ENCODE results near the gene POLD2.

Gene POLD2

DNA sequence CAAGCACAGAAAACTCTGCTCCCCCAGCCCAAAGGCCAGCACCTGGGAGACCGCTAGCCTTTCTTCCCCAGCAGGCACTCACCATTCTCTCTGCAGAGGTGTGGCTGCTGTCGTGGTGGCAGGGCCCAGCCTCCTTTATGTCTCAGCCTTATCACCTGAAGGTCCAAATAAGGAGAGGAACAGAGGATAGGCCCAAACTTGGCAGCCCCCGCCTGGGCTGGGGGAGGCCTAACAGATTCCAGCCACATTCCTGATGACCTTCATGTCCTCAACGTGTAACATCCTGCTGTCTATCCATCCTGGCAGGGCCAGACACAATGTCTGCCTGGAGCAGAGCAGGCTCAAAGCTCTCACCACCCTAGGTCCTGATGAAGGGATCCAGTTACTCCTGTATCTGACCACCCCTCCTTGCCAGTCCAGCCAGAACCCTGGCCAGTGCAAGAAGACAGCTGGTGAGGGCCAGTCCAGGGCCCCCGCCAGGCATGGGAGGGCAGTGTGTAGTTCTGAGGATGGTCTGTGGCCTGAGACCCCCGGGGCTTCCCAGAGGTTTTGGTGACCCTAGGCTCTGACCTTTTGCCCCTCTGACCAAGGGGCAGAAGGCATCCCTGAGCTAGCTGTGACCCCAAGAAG, 18.0 kb upstream of the POLD2 start, which contains the start of gene MYL7:
Gene MYL7, minus strand, starts transcription at position 112 of the 630 bp plus-strand sequence. Its CDS starts 27 bp downstream, at position 85.
- no peak for DNase-seq (ENCODE audit: low read depth)

DNA sequence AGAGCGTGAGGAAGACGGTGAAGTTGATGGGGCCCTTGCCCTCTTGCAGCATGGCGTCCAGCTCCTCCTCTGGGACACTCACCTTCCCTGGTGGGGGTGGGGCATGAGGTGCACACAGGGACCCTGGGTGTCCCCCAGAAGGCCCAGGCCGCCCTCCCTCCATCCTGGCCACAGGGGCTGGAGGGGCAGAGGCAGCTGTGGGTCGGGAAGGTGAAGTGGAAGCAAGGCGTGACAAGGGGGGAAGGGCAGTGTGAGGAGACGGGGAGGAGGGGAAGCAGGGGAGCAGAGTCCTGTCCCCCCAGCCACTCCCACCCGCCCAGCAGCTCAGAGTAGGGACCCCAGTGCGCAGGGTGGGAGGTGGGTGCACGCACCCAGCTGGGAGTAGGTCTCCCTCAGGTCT, 17.0 kb upstream of the POLD2 start:
- no peak overlapping the region for H3K4me3 ChIP-seq (ENCODE audit: low read depth, low read length)
- TF ChIP-seq, protein P1, sequence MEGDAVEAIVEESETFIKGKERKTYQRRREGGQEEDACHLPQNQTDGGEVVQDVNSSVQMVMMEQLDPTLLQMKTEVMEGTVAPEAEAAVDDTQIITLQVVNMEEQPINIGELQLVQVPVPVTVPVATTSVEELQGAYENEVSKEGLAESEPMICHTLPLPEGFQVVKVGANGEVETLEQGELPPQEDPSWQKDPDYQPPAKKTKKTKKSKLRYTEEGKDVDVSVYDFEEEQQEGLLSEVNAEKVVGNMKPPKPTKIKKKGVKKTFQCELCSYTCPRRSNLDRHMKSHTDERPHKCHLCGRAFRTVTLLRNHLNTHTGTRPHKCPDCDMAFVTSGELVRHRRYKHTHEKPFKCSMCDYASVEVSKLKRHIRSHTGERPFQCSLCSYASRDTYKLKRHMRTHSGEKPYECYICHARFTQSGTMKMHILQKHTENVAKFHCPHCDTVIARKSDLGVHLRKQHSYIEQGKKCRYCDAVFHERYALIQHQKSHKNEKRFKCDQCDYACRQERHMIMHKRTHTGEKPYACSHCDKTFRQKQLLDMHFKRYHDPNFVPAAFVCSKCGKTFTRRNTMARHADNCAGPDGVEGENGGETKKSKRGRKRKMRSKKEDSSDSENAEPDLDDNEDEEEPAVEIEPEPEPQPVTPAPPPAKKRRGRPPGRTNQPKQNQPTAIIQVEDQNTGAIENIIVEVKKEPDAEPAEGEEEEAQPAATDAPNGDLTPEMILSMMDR (IDR thresholded peaks at IDR 0.05; ENCODE audit: low read depth, low read length, missing control alignments): no peak
- DNase-seq (ENCODE audit: low read depth): no peak

More for the DNA sequence above, 18.0 kb upstream of the POLD2 start, which contains the start of gene MYL7:
- TF ChIP-seq, protein P1 (IDR thresholded peaks at IDR 0.05; ENCODE audit: low read depth, low read length, missing control alignments): no peak
- H3K4me3 ChIP-seq (ENCODE audit: low read depth, low read length): no peak within 1 kb of the TSS

DNA sequence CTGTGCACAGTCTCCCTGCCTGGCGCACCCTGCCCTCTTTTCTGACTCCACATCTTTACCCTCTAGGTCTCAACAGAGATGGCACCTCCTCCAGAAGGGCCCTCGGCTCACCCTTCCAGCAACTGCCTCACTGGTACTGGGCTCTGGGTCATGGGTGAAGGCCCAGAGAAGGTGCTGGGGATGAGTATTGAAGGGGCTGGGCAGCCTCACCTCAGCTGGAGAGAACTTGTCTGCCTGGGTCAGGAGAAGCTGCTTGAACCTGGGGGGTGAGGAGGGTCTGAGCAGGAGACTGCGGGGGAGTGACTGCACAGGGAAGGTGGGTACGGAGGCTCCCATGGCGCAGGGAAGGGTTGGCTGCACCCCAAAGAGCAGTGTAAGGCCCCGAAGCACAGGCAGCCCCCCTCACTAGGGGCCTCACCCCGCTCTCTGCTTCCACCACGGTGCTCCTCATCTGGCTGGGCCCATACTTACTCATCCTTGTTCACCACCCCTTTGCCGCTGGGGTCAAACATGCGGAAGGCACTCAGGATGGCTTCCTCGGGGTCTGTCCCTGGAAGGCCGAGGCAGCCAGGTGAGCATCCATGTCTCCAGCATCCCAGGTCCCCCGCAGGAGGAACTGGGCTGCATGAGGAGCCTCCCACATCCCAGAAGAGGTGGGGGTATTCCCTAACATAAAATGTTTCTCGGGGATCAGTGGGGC, 16.1 kb upstream of the POLD2 start:
- no peak overlapping the region for H3K4me3 ChIP-seq (ENCODE audit: low read depth, low read length)
- DNase-seq (ENCODE audit: low read depth): no peak
- TF ChIP-seq, protein P1 (IDR thresholded peaks at IDR 0.05; ENCODE audit: low read depth, low read length, missing control alignments): no peak

DNA sequence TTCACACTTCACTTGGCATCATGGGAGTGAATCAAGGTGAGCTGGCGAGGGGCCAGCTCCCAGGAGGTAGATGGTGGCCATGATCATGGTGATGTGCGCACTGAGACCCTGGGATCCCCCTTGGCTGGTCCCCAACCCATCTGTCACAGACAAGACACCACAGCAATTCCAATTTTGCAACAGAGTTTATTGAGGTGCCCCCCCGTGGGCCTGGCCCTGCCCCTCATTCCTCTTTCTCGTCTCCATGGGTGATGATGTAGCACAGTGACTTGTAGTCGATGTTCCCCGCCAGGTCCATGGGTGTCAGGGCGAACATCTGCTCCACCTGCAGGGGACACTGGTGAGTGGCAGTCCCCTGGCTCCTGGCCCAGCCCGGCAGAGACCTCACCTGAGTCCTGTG, 15.3 kb upstream of the POLD2 start:
- DNase-seq (ENCODE audit: low read depth): no peak
- H3K4me3 ChIP-seq (ENCODE audit: low read depth, low read length): no peak overlapping the region
- TF ChIP-seq, protein P1 (IDR thresholded peaks at IDR 0.05; ENCODE audit: low read depth, low read length, missing control alignments): no peak

DNA sequence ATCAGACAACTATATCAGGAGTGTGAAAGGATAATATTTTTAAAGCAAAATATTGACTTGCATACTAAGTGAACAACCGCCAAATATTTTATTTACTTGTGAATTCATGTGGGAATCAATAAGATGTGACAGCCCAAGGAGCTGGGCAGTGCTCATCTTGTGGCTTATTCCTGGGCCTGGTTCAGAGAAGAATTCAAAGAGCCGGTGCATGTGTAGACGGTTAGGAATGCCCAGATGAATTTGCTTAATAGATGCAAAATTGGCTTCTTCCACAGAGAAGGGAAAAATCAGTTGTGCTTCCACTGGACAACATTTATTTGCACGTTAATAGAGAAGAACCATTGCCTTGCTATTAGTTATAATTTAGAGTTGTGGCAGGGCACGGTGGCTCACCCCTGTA, 13.4 kb upstream of the POLD2 start:
- H3K4me3 ChIP-seq (ENCODE audit: low read depth, low read length): no peak overlapping the region
- DNase-seq (ENCODE audit: low read depth): no peak
- TF ChIP-seq, protein P1 (IDR thresholded peaks at IDR 0.05; ENCODE audit: low read depth, low read length, missing control alignments): no peak

DNA sequence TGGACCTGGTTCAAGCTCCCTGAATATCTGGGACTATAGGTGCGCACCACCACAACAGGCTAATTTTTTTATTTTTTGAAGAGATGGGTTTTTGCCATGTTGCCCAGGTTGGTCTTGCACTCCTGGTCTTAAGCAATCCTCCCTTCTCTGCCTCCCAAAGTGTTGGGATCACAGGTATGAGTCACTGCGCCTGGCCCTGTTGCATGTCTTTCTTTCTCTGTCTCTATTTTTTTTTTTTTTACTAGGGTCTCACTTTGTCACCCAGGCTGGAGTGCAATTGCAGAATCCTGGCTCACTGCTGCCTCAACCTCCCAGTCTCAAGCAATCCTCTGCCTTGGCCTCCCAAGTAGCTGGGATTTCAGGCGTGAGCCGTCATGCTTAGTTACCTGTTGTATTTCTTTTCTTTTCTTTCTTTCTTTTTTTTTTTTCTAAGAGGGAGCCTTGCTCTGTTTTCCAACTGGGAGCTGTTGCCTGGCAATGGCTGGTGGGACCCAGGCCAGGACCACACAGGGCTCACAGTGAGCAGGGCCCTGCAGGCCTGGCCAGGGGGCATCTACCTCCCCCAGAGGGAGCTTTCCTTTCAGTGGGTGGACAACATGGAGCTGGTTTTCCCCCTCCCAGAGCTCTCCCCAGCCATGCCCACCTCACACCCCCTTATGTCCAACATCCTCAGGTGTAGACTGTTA, 11.7 kb upstream of the POLD2 start:
- no peak for DNase-seq (ENCODE audit: low read depth)
- no peak overlapping the region for H3K4me3 ChIP-seq (ENCODE audit: low read depth, low read length)
- TF ChIP-seq, protein P1 (IDR thresholded peaks at IDR 0.05; ENCODE audit: low read depth, low read length, missing control alignments): no peak

Data from GM12864 (cell line).